PC-9 (cell line): Measurements from ENCODE around the gene S100A11. TPM values are rescaled to one million over a fixed set of nuclear protein-coding genes. Genes with fewer than 3 reads are reported as not detected.

ENCODE experiments used
- BruUV-seq: library from RNA; stranded (reverse); fragments of 400-500 nt; replicated peaks from 2 replicates; lab custom pipeline; 2021; lab: Mats Ljungman, UMichigan
- CTCF ChIA-PET: fragments of 300-600 bp; sonication (Branson Sonifier 250); formaldehyde crosslinking; loops from one replicate; lab custom pipeline; 2022; ENCODE audit warnings: antibody characterized with exemption; lab: Charles Lee
- POLR2A ChIA-PET: fragments of 300-600 bp; sonication (Branson Sonifier 250); formaldehyde crosslinking; loops from one replicate; lab custom pipeline; 2022; ENCODE audit warnings: antibody characterized with exemption; ENCODE audit not compliant: unreplicated experiment; lab: Charles Lee
- DNase-seq, 2 experiments: peaks; one replicate each; pipeline versions ENCODE4 v3.0.0 to v3.0.0-alpha.2; 2015 to 2022; ENCODE audit warnings: mixed read lengths in 1 of 2
- H2AFZ ChIP-seq: fragments of 200-600 bp; sonication (generic); 2 replicates; pipeline ENCODE4 v1.8.1; 2017; ENCODE audit warnings: antibody characterized with exemption
- H3F3A ChIP-seq: fragments of 200-600 bp; sonication (generic); 2 replicates; pipeline ENCODE4 v1.8.1; 2017; ENCODE audit warnings: antibody characterized with exemption, mild to moderate bottlenecking, low read depth; ENCODE audit not compliant: insufficient read depth
- H3K27ac ChIP-seq: fragments of 200-600 bp; sonication (generic); 2 replicates; pipeline ENCODE4 v1.6.1; 2016; ENCODE audit warnings: mixed run types
- H3K27me3 ChIP-seq: fragments of 200-600 bp; sonication (generic); 2 replicates; pipeline ENCODE4 v1.6.1; 2016; ENCODE audit warnings: low read depth, mixed run types; ENCODE audit not compliant: insufficient read depth
- H3K36me3 ChIP-seq: fragments of 200-600 bp; sonication (generic); 2 replicates; pipeline ENCODE4 v1.6.1; 2016; ENCODE audit warnings: low read depth, mixed run types
- H3K4me1 ChIP-seq: fragments of 200-600 bp; sonication (generic); replicated peaks from 2 replicates; pipeline ENCODE4 v1.6.1; 2016; ENCODE audit warnings: mixed run types; ENCODE audit not compliant: insufficient read depth
- H3K4me2 ChIP-seq: fragments of 200-600 bp; sonication (generic); 2 replicates; pipeline ENCODE4 v1.6.1; 2017; ENCODE audit warnings: mixed run types
- H3K4me3 ChIP-seq: fragments of 200-600 bp; sonication (generic); 2 replicates; pipeline ENCODE4 v1.6.1; 2016; ENCODE audit warnings: mixed run types
- H3K79me2 ChIP-seq: fragments of 200-600 bp; sonication (generic); 2 replicates; pipeline ENCODE4 v1.6.1; 2017; ENCODE audit warnings: low read depth, mixed run types
- H3K9me2 ChIP-seq: fragments of 200-600 bp; sonication (generic); 2 replicates; pipeline ENCODE4 v1.8.1; 2017; ENCODE audit warnings: mild to moderate bottlenecking; ENCODE audit not compliant: insufficient read depth
- H3K9me3 ChIP-seq: fragments of 200-600 bp; sonication (generic); 2 replicates; pipeline ENCODE4 v1.8.1; 2016; ENCODE audit warnings: low read depth; ENCODE audit not compliant: insufficient read depth
- H4K20me1 ChIP-seq: fragments of 200-600 bp; sonication (generic); 2 replicates; pipeline ENCODE4 v1.8.1; 2017; ENCODE audit not compliant: insufficient read depth
- EZH2 ChIP-seq: fragments of 200-600 bp; sonication (generic); IDR thresholded peaks from 2 replicates; pipeline ENCODE4 v1.8.0; 2017; ENCODE audit warnings: antibody characterized with exemption, low read depth
- intact Hi-C: fragments of 100-400 bp; cut with micrococcal nuclease; formaldehyde crosslinking; loops from one replicate; pipeline ENCODE4 v1.10.0; 2022; ENCODE audit not compliant: unreplicated experiment
- total RNA-seq: library from RNA; stranded (reverse); gene quantifications from 2 replicates; pipeline ENCODE4 v1.2.3, GENCODE V29; 2021
- TF ChIP-seq, protein P1 (sequence below): fragments of 200-600 bp; sonication (generic); conservative IDR thresholded peaks from 2 replicates; pipeline ENCODE4 v1.6.1; 2017; ENCODE audit warnings: mixed run types, antibody characterized with exemption, mild to moderate bottlenecking, moderate library complexity

Gene S100A11
- total RNA-seq, 1 experiment from 2014 or later: 868 TPM

DNA sequence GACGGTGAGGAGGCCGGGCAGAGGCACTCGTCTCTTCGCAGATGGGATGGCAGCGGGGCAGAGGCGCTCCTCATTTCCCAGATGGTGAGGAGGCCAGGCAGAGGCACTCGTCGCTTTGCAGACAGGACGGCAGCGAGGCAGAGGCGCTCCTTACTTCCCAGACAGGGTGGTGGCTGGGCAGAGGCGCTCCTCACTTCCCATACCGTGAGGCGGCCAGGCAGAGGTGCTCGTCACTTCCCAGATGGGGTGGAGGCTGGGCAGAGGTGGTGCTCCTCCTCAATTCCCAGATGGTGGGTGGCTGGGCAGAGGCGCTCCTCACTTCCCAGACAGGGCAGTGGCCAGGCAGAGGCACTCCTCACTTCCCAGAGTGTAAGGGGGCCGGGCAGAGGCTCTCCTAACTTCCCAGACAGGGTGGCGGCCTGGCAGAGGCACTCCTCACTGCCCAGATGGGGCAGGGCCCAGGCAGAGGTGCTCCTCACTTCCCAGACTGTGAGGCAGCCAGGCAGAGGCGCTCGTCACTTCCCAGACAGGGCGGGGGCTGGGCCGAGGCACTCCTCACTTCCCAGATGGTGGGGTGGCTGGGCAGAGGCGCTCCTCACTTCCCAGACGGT, 42.1 kb upstream of the S100A11 start:
- H3K27ac ChIP-seq: no peak overlapping the region
- no peaks in the 10 kb centered on the region for H3K79me2 ChIP-seq
- no peak overlapping the region for H3K4me2 ChIP-seq
- H3K4me1 ChIP-seq: no peaks in the 10 kb centered on the region
- intact Hi-C loops: no loop called here
- H3K27me3 ChIP-seq: peaks cover 27% of the 10 kb centered on the region
- no peak overlapping the region for H2AFZ ChIP-seq
- no peaks in the 10 kb centered on the region for H3K36me3 ChIP-seq
- no peak for DNase-seq
- CTCF ChIA-PET: no interaction called here
- POLR2A ChIA-PET: no interaction called here
- no peaks in the 10 kb centered on the region for H3K9me3 ChIP-seq
- H3F3A ChIP-seq: no peaks in the 10 kb centered on the region
- no peaks in the 10 kb centered on the region for H4K20me1 ChIP-seq
- H3K9me2 ChIP-seq: no peaks in the 10 kb centered on the region
- no TSS peak for BruUV-seq
- H3K4me3 ChIP-seq: no peak overlapping the region
- TF ChIP-seq EZH2: no peak
- TF ChIP-seq, protein P1, sequence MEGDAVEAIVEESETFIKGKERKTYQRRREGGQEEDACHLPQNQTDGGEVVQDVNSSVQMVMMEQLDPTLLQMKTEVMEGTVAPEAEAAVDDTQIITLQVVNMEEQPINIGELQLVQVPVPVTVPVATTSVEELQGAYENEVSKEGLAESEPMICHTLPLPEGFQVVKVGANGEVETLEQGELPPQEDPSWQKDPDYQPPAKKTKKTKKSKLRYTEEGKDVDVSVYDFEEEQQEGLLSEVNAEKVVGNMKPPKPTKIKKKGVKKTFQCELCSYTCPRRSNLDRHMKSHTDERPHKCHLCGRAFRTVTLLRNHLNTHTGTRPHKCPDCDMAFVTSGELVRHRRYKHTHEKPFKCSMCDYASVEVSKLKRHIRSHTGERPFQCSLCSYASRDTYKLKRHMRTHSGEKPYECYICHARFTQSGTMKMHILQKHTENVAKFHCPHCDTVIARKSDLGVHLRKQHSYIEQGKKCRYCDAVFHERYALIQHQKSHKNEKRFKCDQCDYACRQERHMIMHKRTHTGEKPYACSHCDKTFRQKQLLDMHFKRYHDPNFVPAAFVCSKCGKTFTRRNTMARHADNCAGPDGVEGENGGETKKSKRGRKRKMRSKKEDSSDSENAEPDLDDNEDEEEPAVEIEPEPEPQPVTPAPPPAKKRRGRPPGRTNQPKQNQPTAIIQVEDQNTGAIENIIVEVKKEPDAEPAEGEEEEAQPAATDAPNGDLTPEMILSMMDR: no peak

DNA sequence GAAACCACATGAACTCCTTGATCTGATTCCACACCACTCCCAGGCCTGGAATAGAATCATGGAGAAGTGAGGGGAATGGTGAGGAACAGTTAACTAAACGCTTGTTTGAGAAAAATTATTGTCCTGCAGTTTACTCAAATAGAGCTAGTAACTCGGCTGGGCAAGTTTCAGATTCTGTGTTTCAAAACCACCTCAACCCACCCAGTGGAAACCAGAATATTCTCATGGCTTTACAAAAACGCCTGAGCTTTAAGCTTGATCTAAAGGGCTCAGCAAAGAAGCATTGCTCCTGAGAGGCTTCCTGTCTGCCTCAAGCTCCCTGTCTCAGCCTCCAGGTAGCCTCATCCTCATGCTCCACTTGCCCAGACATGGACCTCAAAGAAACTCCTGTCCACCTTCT, 35.5 kb upstream of the S100A11 start:
- no peak overlapping the region for H2AFZ ChIP-seq
- no peaks in the 10 kb centered on the region for H3K9me3 ChIP-seq
- H3K9me2 ChIP-seq: no peaks in the 10 kb centered on the region
- H4K20me1 ChIP-seq: no peaks in the 10 kb centered on the region
- H3F3A ChIP-seq: no peaks in the 10 kb centered on the region
- no peak overlapping the region for H3K27ac ChIP-seq
- intact Hi-C loops: no loop called here
- TF ChIP-seq, protein P1: no peak
- TF ChIP-seq EZH2: no peak
- H3K79me2 ChIP-seq: no peaks in the 10 kb centered on the region
- DNase-seq: no peak
- ChIA-PET CTCF (no interaction called here), POLR2A (no interaction called here)
- no peak overlapping the region for H3K4me3 ChIP-seq
- no peaks in the 10 kb centered on the region for H3K36me3 ChIP-seq
- BruUV-seq: no TSS peak
- H3K4me2 ChIP-seq: no peak overlapping the region
- H3K4me1 ChIP-seq: no peaks in the 10 kb centered on the region
- H3K27me3 ChIP-seq: peaks cover 8% of the 10 kb centered on the region; the same call in 1 of the 2 replicates

- H3F3A ChIP-seq: no peaks in the 10 kb centered on the region
- BruUV-seq: no TSS peak
- no peaks in the 10 kb centered on the region for H3K79me2 ChIP-seq
- H2AFZ ChIP-seq: no peak overlapping the region
- peaks cover under 1% of the 10 kb centered on the region; the same call in 1 of the 2 replicates for H3K27me3 ChIP-seq
- no peaks in the 10 kb centered on the region for H3K9me3 ChIP-seq
- TF ChIP-seq, protein P1: no peak
- H3K4me2 ChIP-seq: no peak overlapping the region
- no peak for DNase-seq
- no peak overlapping the region for H3K27ac ChIP-seq
- no peaks in the 10 kb centered on the region for H3K4me1 ChIP-seq
- H4K20me1 ChIP-seq: no peaks in the 10 kb centered on the region
- ChIA-PET POLR2A (interaction anchor here (0.6 kb wide), 1 partner anchor 276 kb away, joined by 3 read pairs; no protein-coding TSS in a partner anchor), CTCF (no interaction called here)
- intact Hi-C loops: no loop called here
- no peak overlapping the region for H3K4me3 ChIP-seq
- H3K9me2 ChIP-seq: no peaks in the 10 kb centered on the region
- H3K36me3 ChIP-seq: no peaks in the 10 kb centered on the region
Observed at GRCh38 chr1:152071123-152071522, 34.3 kb upstream of the S100A11 start.
